Loucy (cell line): Measurements from ENCODE around the gene PTPRN2.

Experiments
- EZH2phosphoT487 ChIP-seq: fragments of 200-600 bp; IDR thresholded peaks from 2 replicates; pipeline ENCODE4 v1.6.1; 2018; ENCODE audit warnings: antibody characterized with exemption, mild to moderate bottlenecking, moderate library complexity, borderline replicate concordance
- TF ChIP-seq, protein P1 (sequence below): fragments of 200-600 bp; sonication (generic); conservative IDR thresholded peaks from 2 replicates; pipeline ENCODE4 v1.5.1; 2014; ENCODE audit warnings: mild to moderate bottlenecking, antibody characterized with exemption, low read length

DNA sequence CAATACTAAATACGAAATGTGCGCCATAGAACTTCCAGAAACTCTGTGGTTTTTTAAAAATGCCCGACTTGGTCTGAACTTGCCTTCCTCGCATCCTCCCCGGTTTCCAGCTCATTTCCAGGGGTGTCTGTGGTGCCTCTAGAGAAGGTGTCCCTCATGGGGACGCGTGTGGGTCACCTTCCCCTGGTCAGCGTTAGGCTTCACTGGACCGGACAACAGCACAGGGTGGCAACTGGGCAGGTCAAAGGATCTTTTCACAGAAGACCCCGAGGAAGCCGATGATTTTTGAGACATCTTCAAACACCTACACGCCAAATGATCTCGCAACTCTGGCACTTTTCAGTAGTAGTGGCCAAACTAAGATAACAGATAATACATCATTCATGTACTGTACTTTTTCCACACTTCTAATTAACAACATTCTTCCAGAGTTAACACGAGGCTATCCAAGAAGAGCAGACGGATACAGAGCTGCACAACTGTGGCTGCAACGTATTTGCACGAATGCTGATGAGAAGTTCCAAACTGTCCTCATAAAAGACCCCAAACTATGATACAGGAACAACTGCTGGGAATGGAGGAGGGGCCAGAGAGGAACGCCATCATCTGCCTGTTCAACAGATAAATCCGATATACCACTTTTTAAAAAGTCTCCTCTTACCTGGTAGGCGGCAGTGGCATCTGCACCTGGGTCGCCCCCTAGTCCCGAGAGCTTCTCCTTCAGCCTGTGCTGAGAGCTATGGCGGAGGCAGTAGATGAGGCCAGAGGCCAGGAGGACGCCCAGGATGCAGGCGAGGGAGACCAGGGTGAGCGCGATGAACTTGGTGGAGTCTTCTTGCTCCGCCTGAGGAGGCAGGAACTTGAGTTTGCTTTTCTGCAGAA is 905.3 kb downstream of the PTPRN2 start:
- TF ChIP-seq, protein P1, sequence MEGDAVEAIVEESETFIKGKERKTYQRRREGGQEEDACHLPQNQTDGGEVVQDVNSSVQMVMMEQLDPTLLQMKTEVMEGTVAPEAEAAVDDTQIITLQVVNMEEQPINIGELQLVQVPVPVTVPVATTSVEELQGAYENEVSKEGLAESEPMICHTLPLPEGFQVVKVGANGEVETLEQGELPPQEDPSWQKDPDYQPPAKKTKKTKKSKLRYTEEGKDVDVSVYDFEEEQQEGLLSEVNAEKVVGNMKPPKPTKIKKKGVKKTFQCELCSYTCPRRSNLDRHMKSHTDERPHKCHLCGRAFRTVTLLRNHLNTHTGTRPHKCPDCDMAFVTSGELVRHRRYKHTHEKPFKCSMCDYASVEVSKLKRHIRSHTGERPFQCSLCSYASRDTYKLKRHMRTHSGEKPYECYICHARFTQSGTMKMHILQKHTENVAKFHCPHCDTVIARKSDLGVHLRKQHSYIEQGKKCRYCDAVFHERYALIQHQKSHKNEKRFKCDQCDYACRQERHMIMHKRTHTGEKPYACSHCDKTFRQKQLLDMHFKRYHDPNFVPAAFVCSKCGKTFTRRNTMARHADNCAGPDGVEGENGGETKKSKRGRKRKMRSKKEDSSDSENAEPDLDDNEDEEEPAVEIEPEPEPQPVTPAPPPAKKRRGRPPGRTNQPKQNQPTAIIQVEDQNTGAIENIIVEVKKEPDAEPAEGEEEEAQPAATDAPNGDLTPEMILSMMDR, result no peak
- no peak for TF ChIP-seq EZH2phosphoT487
